Raji (cell line): Measurements from ENCODE around the gene ASB9.

Experiments
- POLR2A ChIP-seq: IDR thresholded peaks from 2 replicates; pipeline ENCODE4 v1.6.1; 2011; ENCODE audit warnings: low read depth, low read length, control low read depth; ENCODE audit not compliant: insufficient read depth

Gene ASB9

GRCh38 chrX:15269618-15270521 is at the start of gene ASB9:
Gene ASB9 (minus strand): TSS chrX:15270083. CDS start chrX:15269874, 209 bp downstream.
- no peak for TF ChIP-seq POLR2A

GRCh38 chrX:15319075-15319474 is 49.2 kb upstream of the ASB9 start:
- no peak for TF ChIP-seq POLR2A

GRCh38 chrX:15315509-15315908 is 45.6 kb upstream of the ASB9 start, which contains the start of gene ASB11:
Gene ASB11 (minus strand): TSS chrX:15315640. CDS start chrX:15315605, 35 bp downstream.
- no peak for TF ChIP-seq POLR2A

- no peak for TF ChIP-seq POLR2A
These were observed 44.6 kb upstream of the ASB9 start for GRCh38 chrX:15314472-15314871.

- TF ChIP-seq POLR2A = no peak
These were observed 41.2 kb upstream of the ASB9 start for GRCh38 chrX:15311119-15311518.

GRCh38 chrX:15310117-15310516 is 40.2 kb upstream of the ASB9 start:
- no peak for TF ChIP-seq POLR2A

GRCh38 chrX:15301924-15302323 is 32.0 kb upstream of the ASB9 start:
- no peak for TF ChIP-seq POLR2A

- no peak for TF ChIP-seq POLR2A
These were observed 30.3 kb upstream of the ASB9 start for GRCh38 chrX:15299941-15300851.

GRCh38 chrX:15298780-15299179 is 28.9 kb upstream of the ASB9 start:
- no peak for TF ChIP-seq POLR2A

GRCh38 chrX:15298201-15298600 is 28.3 kb upstream of the ASB9 start:
- no peak for TF ChIP-seq POLR2A

- TF ChIP-seq POLR2A = no peak
These were observed 23.6 kb upstream of the ASB9 start for GRCh38 chrX:15293451-15293850.

- TF ChIP-seq POLR2A = no peak
These were observed 23.0 kb upstream of the ASB9 start for GRCh38 chrX:15292861-15293260.

- TF ChIP-seq POLR2A = no peak
These were observed 7.7 kb upstream of the ASB9 start for GRCh38 chrX:15277604-15278003.

GRCh38 chrX:15274946-15275345 is 5.1 kb upstream of the ASB9 start:
- TF ChIP-seq POLR2A = no peak

- TF ChIP-seq POLR2A = no peak
These were observed 1.9 kb upstream of the ASB9 start for GRCh38 chrX:15271757-15272156.

- no peak for TF ChIP-seq POLR2A
These were observed 763 bp downstream of the ASB9 start for GRCh38 chrX:15269120-15269519.
